K562 (cell line): ENCODE results near the gene ZNF155.

ENCODE experiments used
- ARNT ChIP-seq, 2 experiments: fragments of 450-650 bp; IDR thresholded peaks; 2 replicates each; pipeline ENCODE4 v1.6.1; 2016; ENCODE audit warnings: mild to moderate bottlenecking in 1 of 2
- FUS ChIP-seq: fragments of 200-400 bp; formaldehyde crosslinking; optimal IDR thresholded peaks from 2 replicates; pipeline ENCODE3; 2017; ENCODE audit warnings: low read depth, low read length
- GABPA ChIP-seq: fragments of 200-800 bp; sonication (Bioruptor generic); conservative IDR thresholded peaks from 2 replicates; pipeline ENCODE4 v1.6.1; 2016; ENCODE audit warnings: low read depth, missing genetic modification characterization, missing compliant biosample characterization
- POLR2AphosphoS5 ChIP-seq: IDR thresholded peaks from 2 replicates; pipeline ENCODE4 v1.6.1; 2011; ENCODE audit warnings: mild to moderate bottlenecking, low read depth, low read length, moderate library complexity; ENCODE audit not compliant: control insufficient read depth, insufficient read depth
- SP1 ChIP-seq: sonication (generic); formaldehyde crosslinking; IDR thresholded peaks from 2 replicates; pipeline ENCODE4 v1.8.1; 2022; ENCODE audit warnings: mild to moderate bottlenecking, missing genetic modification reagents
- SREBF2 ChIP-seq: sonication (generic); formaldehyde crosslinking; IDR thresholded peaks from 2 replicates; pipeline ENCODE4 v1.4.0; 2020; ENCODE audit warnings: mild to moderate bottlenecking, missing genetic modification reagents
- ZFP1 ChIP-seq: fragments of 450-650 bp; formaldehyde crosslinking; IDR thresholded peaks from 2 replicates; pipeline ENCODE4 v1.4.0; 2020; ENCODE audit warnings: mild to moderate bottlenecking, mixed read lengths
- ZNF79 ChIP-seq: fragments of 250-450 bp; sonication (Bioruptor Pico); IDR thresholded peaks from 2 replicates; pipeline ENCODE4 v1.4.0; 2020; ENCODE audit warnings: low read depth, mild to moderate bottlenecking, moderate library complexity
- TF ChIP-seq, protein P1 (sequence below): sonication (generic); formaldehyde crosslinking; IDR thresholded peaks from 2 replicates; pipeline ENCODE4 v1.9.0; 2022; ENCODE audit warnings: mild to moderate bottlenecking, missing genetic modification reagents
- TF ChIP-seq, protein P2 (sequence below), 3 experiments: IDR thresholded peaks in 2 of 3; conservative IDR thresholded peaks in 1 of 3; 2 replicates each; pipeline ENCODE4 v1.5.1; 2011 to 2012; ENCODE audit warnings: low read length in 3 of 3, mild to moderate bottlenecking in 3 of 3, control low read depth in 2 of 3, improper control_type of control experiment in 1 of 3, inconsistent platforms in 1 of 3, low read depth in 1 of 3, mixed read lengths in 1 of 3, moderate library complexity in 1 of 3; ENCODE audit not compliant: insufficient read depth in 2 of 3

DNA sequence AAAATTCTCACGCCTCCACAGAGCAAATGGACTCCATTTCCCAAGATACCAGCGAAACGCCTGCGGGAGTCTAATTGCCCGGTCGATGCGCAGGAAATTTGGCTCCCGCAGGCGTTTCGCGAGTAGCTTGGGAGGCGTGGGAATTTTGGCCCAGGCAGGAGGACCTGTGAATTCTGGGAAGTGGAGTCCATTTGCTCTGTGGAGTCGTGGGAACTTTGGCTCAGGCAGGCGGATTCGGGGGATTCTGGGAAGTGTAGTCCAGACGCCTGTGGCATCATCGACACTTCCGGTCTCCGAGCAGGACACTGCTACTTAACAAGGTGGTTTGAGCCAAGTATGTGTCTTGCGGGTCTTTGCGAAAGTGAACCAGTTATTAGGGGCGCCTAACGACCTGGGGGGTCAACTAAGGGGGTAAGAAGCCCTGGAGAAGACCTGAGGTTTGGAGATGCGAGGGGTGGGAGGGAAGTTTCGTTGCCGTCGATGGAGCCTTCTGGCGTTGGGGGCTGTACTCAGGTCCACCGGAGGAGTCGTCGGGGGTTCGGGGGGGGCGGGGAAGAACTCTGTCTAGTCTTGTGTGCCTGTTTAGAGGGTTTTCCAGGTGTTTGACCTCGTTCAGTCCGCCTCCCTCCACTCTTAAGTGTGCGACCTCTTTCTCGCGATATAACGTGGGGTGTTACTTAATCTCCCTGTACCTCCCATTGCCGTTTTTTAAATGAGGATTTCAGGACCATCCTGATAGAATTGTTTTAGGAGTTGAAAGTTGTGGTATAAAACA, at the start of gene ZNF155:
- TF ChIP-seq ZNF79 (CRISPR knock-in tag) (no peak), SP1 (CRISPR knock-in tag) (no peak), ARNT (IDR thresholded peaks at IDR 0.05) (no peak), ZFP1 (CRISPR knock-in tag) (no peak), POLR2AphosphoS5 (no peak), FUS (no peak), SREBF2 (CRISPR knock-in tag) (no peak), GABPA (tag) (peak; percentile 85)
- TF ChIP-seq, protein P1, sequence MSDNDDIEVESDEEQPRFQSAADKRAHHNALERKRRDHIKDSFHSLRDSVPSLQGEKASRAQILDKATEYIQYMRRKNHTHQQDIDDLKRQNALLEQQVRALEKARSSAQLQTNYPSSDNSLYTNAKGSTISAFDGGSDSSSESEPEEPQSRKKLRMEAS: no peak
- TF ChIP-seq, protein P2, sequence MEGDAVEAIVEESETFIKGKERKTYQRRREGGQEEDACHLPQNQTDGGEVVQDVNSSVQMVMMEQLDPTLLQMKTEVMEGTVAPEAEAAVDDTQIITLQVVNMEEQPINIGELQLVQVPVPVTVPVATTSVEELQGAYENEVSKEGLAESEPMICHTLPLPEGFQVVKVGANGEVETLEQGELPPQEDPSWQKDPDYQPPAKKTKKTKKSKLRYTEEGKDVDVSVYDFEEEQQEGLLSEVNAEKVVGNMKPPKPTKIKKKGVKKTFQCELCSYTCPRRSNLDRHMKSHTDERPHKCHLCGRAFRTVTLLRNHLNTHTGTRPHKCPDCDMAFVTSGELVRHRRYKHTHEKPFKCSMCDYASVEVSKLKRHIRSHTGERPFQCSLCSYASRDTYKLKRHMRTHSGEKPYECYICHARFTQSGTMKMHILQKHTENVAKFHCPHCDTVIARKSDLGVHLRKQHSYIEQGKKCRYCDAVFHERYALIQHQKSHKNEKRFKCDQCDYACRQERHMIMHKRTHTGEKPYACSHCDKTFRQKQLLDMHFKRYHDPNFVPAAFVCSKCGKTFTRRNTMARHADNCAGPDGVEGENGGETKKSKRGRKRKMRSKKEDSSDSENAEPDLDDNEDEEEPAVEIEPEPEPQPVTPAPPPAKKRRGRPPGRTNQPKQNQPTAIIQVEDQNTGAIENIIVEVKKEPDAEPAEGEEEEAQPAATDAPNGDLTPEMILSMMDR (IDR thresholded peaks at IDR 0.05 in 2 of 3, conservative IDR thresholded peaks at IDR 0.05 in 1 of 3; ENCODE audit: insufficient read depth in 2 of 3, low read depth in 1 of 3, low read length in 3 of 3): no peak
